ENCODE results near the gene TPSAB1.

GRCh38 chr16:1223355-1224214 is 16.9 kb upstream of the TPSAB1 start:
- TF ChIP-seq CTCF (conservative IDR thresholded peaks at IDR 0.05 in 1 of 2, IDR thresholded peaks at IDR 0.05 in 1 of 2; ENCODE audit: extremely low read depth in 1 of 2, insufficient read depth in 1 of 2, low read depth in 1 of 2, low read length in 2 of 2) (no peak), EZH2 (IDR thresholded peaks at IDR 0.05; ENCODE audit: borderline replicate concordance, low read length) (no peak)

Data from mammary epithelial cell (primary cell).